ENCODE measurements around the gene GJC1.

DNA sequence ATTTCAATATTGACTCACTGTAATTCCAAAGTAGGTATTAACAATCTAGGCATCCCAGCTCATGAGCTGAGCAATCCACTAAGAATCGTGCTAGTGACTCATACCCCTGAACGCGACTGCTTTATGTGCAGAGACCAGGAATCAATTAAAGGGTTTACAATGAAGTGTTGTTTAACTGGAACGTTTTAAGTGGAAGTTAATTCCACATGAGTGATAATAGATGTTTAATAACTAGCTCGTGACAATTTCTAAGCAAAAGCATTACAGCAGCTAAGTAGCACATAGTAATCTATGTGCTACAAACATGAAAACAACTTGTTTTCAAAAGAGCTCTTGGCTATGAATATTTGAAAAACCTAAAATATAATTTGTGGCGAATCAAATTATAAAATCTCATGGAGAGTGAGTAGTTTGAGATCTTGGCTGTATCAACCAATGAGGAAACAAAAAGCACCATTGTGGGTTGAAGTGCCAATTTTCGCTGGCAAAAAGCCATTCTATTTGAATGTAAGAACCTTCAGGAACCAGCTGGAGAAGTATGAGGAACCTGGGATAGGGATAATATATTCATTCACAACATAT lies 9.4 kb downstream of the GJC1 start:
- TF ChIP-seq CTCF (IDR thresholded peaks at IDR 0.05) (no peak), POLR2AphosphoS5 (IDR thresholded peaks at IDR 0.05) (no peak), POLR2A (IDR thresholded peaks at IDR 0.05) (no peak)

Measured in breast epithelium (tissue), 3 donors.